HG03378 (cell line): ENCODE data around the gene TMTC2.

Source experiments
- ATAC-seq: cut with Tn5 transposase; IDR thresholded peaks from one replicate; pipeline ENCODE4 v1.9.1; 2021; ENCODE audit warnings: mild to moderate bottlenecking, moderate library complexity; ENCODE audit not compliant: unreplicated experiment

Gene TMTC2

GRCh38 chr12:82873951-82874350, 187.2 kb downstream of the TMTC2 start:
- no peak for ATAC-seq

GRCh38 chr12:82874945-82875344, 188.2 kb downstream of the TMTC2 start:
- no peak for ATAC-seq

- no peak for ATAC-seq
Observed at GRCh38 chr12:82876075-82876474, 189.4 kb downstream of the TMTC2 start.

GRCh38 chr12:82877963-82878362, 191.3 kb downstream of the TMTC2 start:
- ATAC-seq = no peak

- ATAC-seq = no peak
Observed at GRCh38 chr12:82880442-82880901, 193.8 kb downstream of the TMTC2 start.

- ATAC-seq = no peak
Observed at GRCh38 chr12:82883394-82884355, 197.0 kb downstream of the TMTC2 start.

GRCh38 chr12:82886671-82887340, 200.1 kb downstream of the TMTC2 start:
- ATAC-seq = no peak

GRCh38 chr12:82893896-82894295, 207.2 kb downstream of the TMTC2 start:
- ATAC-seq = no peak

GRCh38 chr12:82896277-82896676, 209.6 kb downstream of the TMTC2 start:
- ATAC-seq = no peak

- no peak for ATAC-seq
Observed at GRCh38 chr12:82896979-82897378, 210.3 kb downstream of the TMTC2 start.

- no peak for ATAC-seq
Observed at GRCh38 chr12:82898441-82898840, 211.7 kb downstream of the TMTC2 start.

GRCh38 chr12:82904219-82904790, 217.6 kb downstream of the TMTC2 start:
- ATAC-seq = no peak

- no peak for ATAC-seq
Observed at GRCh38 chr12:82910246-82910893, 223.7 kb downstream of the TMTC2 start.

GRCh38 chr12:82912406-82912805, 225.7 kb downstream of the TMTC2 start:
- no peak for ATAC-seq

GRCh38 chr12:82919388-82920054, 232.8 kb downstream of the TMTC2 start:
- no peak for ATAC-seq

GRCh38 chr12:82923935-82924334, 237.2 kb downstream of the TMTC2 start:
- no peak for ATAC-seq

GRCh38 chr12:82926630-82927029, 239.9 kb downstream of the TMTC2 start:
- ATAC-seq = no peak

- no peak for ATAC-seq
Observed at GRCh38 chr12:82930301-82930700, 243.6 kb downstream of the TMTC2 start.

- ATAC-seq = no peak
Observed at GRCh38 chr12:82931349-82932116, 244.8 kb downstream of the TMTC2 start.

GRCh38 chr12:82937151-82937550, 250.4 kb downstream of the TMTC2 start:
- ATAC-seq = no peak
